ENCODE measurements around the gene LSM10.

Gene LSM10

DNA sequence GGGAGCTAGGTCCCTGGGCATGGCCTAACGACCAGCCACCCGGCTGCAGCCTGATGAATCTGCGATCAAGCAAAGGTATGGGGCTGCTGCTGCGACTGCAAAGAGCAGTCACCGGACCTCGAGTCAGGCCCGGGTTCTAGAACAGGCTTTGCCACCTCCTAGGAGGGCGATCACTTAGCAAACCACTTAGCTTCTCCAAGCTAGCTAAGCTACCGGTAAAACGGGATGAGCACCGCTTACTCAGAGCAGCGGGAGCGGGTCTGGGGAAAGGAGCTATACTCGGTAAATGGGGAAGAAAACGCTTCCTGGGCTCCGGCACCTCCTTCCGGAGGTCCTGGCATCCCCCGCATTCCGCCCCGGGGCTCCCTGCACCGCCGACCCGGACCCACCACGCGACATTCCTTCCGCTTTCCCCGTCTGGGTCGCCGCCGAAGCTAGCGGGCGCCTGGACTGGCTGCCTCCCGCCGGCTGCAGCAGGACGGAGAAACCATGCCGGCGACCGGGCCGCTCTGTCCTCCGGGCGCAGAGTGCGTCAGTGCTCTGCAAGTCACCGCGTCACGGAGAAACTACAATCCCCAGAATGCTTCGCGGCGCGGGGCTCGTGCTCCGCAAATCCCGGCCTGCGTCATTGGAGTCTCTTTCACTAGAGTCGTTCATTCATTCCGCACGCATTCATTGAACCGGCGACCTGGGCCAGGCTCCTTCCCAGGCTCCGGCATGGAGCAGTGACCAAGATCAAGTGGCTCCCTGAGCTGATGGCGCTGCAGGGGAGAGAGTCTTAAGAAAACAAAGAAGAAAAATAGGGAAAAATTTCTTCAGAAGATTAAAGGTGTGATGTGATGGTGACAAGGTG is at the start of gene LSM10:
TSS of gene LSM10 (minus strand) at position 531 of the 853 bp plus-strand sequence. CDS start 3,779 bp downstream, outside the sequence.
- peak; percentile 92 for DNase-seq

DNA sequence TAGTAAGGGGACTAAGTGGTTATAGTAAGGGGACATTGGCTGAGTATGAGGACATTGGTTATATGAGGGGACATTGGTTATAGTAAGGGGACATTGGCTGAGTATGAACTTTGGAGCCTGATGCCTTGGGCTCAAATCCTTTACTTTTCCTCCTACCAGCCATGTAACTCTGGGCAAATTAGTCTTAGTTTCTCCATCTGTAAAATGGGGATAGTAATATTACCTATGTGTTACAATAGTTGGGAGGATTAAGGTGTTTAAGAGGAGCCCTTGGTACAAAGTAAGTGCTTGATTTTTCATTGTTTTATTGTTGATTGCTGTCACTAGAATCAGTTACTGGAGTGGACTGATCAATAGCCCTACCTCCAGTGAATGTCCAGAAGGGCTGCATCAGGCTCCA is 49.7 kb upstream of the LSM10 start:
- DNase-seq = no peak

DNA sequence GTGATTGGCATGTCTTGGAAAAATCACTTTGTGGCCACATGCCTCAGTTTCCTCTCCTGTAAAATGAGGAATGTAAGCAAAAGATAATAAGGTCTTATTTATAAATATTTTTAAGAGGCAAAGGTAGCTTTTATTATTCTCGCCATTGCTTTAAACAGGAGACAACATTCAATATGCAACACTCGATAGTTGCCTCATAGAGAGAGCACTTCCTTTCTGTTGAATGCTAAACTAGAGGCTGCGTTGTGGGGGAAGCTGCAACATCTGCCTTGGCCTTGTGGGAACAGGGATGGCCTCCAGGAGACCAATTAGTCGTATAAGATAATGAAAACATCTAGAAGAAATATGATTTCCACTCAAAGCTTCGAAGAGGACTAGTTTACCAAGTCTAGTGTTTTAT is 49.0 kb upstream of the LSM10 start:
- DNase-seq = no peak

DNA sequence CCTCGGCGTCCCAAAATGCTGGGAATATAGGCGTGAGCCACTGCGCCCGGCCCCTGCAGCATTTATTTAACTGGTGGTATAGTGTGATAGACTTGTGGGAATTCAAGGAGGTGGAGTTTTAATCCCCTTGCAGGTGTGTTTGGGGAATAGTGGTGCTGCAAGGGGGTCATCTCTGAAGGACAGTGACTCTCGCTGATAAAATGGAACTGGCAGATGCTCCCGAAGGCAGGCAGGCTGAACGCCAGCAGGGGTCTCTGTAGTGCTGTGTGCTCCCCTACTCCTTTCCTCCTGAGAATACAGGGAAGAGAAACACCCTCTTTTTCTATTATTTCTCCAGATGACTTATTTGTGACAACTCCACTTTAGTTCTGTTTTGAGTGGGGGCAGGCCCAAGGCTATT is 48.6 kb upstream of the LSM10 start:
- no peak for DNase-seq

DNA sequence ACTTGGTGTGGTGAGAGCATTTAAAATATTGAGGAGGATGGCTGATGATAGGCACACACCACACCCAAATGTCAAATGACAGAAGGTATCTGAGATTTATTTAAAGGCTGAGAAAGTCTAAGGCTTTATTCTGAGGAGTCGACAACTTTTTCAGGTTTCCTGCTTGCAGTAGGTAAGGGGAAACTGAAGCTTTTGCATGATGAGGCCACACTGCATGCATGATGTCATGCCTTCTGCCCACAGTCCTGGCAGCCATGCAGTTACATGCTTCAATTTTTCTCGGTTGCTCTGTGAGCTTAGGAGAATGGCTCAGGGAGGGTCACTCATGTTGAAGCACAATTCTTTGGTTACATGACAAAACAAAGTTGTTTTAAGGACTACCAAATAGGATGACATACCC is 45.6 kb upstream of the LSM10 start:
- DNase-seq = no peak

DNA sequence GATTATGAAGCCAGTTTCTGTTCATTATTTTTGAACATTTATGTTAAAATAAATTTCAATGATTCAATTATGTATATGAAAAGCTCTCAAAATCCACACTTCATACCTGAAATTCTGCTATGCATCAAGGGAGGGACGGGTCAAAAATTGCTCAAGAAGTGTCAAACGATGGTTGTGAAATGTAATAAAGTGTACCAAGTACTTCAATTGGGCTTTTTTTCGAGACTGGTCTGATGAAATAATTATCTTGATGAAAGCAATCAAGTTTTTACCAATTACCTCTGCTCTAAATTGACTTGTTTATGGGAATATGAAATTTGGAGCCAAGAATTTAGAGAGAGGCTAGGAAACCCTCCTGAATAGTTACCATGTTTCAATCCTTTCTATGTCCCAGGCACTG is 44.6 kb upstream of the LSM10 start:
- no peak for DNase-seq

DNA sequence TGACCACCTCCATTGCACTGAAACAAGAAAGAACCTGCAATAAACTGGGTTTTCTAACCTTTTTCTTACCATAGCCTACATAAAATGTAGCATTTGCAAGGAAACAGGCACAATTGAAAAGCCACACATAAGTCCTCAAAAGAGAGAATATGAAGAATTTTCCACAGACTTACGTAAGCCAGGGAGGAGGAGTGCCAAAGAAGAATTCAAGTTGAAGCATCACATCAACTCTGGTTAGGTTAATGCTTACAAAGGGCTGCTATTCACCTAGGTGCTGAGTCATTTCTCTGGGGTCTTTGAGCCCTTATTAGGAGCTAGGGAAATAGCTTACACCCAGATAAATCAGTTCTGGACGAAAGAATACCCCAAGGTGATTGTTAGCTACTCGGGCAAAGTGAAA is 42.9 kb upstream of the LSM10 start:
- no peak for DNase-seq

DNA sequence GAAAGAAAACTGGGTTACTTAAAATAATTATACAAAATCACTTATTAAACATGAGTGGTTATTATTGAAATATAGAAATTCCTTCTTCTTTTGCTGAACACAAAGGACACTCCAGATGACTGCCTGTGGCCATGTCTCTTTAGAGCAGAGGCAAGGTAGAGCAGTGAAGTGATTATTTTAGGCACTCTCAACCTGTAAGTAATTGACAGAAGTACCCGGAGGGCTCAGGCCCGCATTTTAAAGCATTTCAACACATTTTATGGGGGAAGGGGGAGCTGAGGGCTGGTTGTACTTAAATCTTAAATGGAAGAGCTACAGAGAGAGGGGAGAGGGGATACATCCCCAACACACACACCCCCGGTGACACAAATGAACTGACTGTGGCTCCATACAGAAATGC is 42.3 kb upstream of the LSM10 start:
- DNase-seq = no peak

DNA sequence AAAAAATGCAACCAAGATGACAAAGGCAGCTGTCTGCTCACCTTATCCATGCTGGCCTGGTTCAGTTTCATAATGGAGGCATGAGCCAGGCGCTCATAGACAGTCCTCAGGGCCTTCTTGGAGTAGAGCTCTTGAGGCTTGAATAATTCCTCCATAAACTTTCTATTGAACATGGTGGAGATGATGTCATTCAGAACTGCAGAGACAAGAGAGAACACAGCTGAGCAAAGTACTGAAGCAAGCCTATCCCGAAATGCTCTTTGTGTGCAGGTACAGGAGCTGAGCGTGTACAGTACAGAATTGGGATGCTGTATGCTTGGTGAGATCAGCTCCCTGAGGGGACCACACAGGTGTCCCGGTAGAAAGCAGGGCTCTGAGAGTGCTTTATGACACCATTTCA is 41.0 kb upstream of the LSM10 start:
- no peak for DNase-seq

DNA sequence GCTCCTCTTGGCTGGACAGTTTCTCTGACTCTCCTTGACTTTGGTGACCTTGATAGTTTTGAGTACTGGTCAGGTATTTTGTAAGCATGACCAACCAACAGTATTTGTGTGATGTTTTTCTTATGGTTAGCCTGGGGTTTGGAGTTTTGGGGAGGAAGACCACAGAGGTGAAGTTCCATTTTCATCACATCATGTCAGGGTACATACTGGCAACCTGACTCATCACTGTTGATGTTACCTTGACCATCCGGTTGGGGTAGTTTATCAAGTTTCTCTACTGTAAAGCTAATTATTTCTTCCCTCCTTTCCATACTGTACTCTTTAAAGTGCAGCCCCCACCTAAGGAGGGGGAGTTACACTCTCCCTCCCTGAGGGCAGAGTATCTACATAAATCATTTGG is 39.1 kb upstream of the LSM10 start:
- no peak for DNase-seq

DNA sequence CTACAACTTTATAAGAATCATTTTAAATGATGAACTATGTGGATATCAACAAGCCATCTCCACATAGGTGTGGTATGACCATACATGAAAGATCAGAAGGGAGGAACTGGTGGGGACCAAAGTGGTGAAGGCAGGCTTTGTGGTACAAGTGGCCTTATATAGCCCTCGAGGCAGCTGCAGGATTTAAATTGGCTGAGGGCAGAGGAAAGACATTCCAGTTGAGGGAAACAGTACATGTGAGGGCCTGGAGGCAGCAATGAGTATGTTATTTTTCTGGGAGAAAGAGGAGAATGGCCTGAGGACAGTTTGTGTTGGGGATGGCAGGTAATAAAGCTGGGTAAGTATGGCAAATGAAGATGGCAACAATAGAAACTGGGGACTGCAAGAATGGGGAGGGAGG is 35.4 kb upstream of the LSM10 start:
- no peak for DNase-seq

DNA sequence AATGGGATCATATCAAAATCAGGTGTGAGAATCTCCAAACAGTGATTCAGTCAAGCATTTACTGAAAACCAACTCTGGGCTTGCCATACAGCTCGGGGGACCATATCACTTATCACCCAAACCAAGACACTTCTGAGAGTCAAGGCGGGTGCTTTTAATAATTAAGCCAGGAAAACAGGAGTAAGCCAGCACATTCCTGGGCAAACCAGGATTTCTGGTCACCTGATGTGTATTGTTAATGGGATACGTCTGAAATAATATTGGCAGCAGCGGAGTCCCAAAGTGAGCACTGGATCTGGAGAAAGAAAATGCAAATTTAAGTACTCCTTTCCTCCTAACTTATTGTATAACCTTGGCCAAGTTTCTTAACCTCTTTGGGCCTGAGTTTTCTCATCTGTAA is 34.9 kb upstream of the LSM10 start:
- no peak for DNase-seq

DNA sequence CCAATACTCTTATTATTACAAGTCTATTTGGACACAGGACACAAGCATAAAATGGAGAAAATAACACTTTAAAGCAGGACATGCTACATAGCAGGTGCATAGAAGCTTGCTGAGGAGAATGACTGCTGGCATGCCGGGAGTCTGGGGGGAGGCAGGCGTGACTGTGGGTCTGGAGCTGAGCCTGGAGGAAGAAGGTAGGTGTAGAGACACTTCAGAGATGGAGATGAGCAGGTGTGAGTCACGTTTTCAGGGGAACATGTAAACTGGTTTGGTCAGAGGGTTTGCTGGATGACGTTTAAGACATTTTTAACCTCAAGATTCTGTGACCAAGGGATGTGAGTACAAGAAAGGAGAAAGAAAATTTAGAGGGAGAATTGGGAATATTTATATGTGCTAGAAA is 28.1 kb upstream of the LSM10 start:
- no peak for DNase-seq

DNA sequence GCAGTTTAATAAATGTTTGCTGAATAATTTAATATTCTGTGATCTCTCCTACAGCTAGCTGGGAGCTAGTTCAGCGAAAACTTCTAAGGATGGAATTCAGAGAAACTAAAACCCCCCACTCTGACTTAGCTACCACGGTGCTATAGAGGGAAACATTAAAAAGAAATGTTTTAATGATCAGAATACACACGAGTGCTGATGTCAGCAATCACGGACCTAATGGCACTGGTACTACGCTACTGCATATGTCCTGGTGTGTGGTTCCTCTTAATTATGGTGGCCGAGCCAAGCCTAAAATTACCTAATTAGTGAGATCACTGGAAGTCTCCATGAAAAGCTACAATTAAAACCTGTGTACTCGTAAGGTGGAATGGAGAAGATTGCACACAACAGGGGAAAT is 23.9 kb upstream of the LSM10 start:
- no peak for DNase-seq

DNA sequence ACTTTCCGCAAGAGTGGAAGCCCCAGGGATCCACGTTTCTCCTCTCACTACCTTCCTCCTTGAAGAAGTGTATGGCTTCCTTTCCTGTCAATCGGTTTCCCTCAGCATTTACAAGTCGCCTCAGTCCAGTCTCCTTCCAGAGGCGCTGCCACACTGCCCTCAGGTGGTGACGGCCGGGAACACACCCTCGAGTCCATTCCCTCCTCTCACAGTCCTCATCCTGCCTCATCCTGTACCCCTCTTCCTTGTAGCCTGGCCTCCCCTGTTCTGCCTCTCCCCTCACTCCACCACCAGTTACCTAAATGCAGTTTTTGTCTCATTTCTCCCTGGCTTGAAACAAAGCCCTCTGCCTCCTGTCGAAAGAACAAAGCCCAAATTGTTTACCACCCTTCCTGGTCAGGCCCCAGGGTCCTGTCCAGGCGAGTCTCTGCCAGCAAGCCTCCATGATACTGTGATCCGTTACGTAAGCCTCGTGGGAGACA is 23.2 kb upstream of the LSM10 start:
- peak; percentile 89 for DNase-seq

DNA sequence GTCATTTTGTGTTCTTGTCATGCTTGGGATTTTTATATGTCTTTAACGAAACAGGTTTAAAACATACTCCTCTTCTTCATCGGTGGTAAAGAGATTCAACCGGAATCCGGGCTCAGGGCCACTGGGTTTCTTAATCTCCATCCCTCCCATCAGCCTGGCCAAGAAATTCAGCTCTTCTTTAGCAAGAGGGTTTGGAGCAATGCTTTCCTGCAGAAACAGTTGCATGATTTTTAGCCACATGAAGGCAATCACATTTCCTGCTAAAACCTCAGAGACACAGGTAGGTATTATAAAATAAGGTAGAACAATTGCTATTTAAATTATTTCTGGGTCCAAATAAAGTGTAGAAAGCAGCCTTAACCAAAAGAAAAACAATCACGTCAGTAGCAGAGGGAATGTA is 22.7 kb upstream of the LSM10 start:
- no peak for DNase-seq

DNA sequence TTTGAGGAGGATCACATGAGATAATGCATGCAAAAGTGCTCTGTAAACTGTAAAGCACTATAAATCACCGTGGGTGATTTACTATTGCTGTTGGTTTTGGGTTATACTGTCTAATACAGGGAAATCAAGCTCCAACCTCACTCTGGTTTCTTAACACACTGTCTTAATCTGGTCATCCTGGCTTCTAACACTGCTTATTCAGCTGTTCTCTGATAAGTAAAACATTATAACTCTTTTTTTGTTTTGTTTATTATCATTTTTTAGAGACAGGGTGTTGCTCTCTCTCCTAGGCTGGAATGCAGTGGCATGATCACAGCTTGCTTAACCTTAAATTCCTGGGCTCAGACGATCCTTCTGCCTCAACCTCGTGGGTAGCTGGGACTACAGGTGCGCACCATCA is 21.9 kb upstream of the LSM10 start:
- no peak for DNase-seq

DNA sequence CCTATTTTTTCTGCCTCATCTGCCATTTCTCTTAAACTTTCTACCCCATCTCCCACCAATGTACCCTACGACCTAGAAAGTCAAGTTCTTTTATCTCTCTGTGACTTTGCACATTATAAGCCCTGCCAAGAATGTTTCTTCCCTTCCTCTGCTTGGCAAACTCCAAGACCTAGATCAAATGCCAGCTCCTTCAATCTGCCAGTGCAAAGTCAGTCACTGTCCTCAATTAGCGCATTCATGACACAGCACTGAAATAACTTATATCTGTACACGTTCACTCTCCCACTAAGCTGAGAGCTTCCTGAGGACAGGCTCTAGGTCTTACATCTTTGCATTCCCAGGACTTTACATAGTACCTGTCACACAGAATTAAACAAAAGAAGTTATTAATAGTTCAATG is 21.4 kb upstream of the LSM10 start:
- no peak for DNase-seq

DNA sequence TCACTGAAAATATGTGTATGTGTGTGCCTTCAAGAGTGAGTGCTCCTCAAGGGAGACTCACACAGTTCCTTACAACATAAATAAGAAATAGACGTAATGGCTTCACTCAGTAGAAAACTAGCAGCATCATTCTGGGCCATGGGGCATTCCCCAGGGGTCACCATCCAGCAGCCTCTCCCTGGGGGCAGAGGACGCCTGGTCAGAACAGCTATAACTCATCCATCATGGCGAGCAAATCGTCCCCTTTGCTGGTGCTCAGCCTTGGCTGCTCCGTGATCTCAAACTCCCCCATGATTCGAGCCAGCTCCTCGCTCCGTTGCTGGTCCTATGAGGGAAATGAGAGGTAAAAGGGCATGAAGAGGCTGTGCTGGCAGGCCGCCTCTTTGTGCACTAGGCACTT is 20.2 kb upstream of the LSM10 start:
- DNase-seq = no peak

DNA sequence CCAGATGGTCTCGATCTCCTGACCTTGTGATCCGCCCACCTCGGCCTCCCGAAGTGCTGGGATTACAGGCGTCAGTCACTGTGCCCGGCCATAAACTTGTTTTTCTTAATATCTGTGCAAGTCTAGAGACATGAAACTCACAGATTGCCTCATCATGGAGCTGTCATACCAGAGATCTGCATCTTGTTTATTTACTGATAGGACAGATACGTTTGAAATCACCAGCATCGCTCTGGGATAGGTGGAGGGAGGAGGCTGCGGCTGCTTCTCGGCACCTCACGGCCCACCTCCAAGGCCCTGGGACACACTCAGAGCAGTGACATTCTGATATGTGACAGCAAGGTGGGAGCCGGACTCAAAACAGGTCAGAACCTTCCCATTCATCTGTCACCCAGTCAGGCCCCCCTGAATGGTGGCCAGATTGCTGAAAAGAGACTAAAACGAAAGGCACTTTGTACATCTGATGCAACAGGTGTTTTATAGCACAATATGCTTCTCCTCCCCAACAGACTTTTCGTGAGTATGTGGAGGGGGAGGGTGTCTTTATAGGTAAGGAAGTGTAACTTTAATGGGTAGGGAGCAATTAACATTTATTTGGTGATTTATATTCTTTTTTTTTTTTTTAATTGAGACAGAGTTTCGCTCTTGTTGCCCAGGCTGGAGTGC is 18.1 kb upstream of the LSM10 start:
- DNase-seq = no peak

DNA sequence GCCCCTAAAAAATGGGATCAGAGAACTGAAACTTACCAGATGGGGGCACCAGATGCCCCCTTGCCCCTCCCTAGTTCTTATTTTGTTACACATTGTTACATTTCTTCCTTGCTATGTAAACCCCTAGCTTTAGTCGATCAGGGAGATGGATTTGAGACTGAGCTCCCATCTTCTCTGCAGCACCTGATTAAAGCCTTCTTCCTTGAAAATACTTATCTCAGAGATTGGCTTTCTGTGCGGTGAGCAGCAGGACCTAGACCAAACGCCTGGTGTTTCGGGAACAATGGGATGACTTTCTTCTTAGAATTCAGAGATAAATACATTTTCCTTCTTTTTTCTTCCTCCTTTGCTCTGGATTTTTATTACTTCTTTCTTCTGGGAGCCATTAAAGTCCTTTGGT is 16.7 kb upstream of the LSM10 start:
- no peak for DNase-seq

DNA sequence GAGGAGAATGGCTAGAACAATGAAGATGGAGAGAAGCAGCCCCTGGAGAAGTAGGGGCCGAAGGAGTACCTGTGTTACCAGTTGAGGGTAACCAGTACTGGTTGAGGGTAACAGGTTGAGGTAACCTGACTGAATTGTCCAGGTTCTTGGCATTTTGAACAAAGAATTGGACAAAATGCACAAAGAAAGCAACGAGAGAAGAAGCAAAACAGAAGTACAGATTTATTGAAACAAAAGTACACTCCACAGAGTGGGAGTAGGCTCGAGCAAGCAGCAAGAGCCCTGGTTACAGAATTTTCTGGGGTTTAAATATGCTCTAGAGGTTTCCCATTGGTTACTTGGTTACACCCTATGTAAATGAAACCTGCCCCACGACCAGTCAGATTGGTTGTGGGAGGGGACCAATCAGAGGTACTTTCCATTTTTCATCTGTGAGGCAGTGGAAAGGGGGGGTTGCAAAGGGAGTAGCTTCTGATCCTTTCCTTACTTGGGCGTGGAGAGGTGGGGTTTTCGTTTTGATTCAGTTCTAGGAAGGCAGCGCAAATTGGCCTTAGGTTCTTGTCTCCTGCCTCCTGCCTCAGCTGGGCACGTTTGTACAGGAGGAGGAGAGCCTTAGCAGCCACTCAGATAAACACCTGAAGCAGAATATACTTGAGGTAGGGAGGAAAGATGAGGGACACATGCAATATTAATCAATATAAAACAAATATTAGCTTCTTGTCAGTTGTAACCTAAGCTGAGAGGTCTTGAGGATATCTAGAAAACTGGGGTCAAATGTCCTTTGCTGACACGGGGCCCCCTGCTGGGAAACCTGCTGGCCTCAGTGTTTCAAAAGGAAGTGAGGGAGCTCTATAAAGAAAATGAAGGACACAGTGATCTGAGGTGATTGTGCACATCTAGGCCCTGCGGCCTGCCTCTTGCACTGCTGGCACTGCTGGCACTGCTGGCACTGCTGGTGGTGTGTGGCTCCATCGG is 14.3 kb upstream of the LSM10 start:
- DNase-seq = peak; percentile 60

DNA sequence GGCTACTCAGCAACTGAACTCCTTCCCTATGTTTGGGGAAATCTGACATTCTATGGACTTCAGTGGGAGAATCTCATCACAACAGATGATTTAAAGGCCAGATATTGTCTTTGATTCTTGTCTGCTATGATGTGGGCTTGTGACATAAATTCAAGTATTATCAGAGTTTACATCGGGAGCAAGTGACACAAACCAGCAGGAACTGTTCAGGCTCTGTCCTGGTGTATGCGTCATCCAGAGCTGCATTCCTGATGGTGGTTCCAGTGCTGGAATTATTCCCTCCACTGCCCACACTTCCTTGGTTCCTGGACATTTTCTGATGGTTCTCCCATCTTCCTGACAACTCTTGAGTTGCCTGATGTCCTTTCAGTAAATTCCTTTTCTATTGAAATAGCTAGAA is 10.8 kb upstream of the LSM10 start:
- no peak for DNase-seq
